Measurements from ENCODE around the gene PLB1. TPM values are rescaled to one million over a fixed set of nuclear protein-coding genes. Genes with fewer than 3 reads are reported as not detected.

PLB1 gene
- total and polyA plus RNA-seq, 2 experiments from 2014 or later, result 19.2 to 19.7 TPM

GRCh38 chr2:28688818-28689217 lies 193.0 kb downstream of the PLB1 start:
- TF ChIP-seq EZH2phosphoT487 (IDR thresholded peaks at IDR 0.05; ENCODE audit: low read depth, severe bottlenecking, unreplicated experiment) (no peak), EZH2 (IDR thresholded peaks at IDR 0.05; ENCODE audit: borderline replicate concordance) (no peak)
- TF ChIP-seq, protein P1, sequence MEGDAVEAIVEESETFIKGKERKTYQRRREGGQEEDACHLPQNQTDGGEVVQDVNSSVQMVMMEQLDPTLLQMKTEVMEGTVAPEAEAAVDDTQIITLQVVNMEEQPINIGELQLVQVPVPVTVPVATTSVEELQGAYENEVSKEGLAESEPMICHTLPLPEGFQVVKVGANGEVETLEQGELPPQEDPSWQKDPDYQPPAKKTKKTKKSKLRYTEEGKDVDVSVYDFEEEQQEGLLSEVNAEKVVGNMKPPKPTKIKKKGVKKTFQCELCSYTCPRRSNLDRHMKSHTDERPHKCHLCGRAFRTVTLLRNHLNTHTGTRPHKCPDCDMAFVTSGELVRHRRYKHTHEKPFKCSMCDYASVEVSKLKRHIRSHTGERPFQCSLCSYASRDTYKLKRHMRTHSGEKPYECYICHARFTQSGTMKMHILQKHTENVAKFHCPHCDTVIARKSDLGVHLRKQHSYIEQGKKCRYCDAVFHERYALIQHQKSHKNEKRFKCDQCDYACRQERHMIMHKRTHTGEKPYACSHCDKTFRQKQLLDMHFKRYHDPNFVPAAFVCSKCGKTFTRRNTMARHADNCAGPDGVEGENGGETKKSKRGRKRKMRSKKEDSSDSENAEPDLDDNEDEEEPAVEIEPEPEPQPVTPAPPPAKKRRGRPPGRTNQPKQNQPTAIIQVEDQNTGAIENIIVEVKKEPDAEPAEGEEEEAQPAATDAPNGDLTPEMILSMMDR (IDR thresholded peaks at IDR 0.05; ENCODE audit: poor library complexity), result no peak
- no peaks in the 10 kb centered on the region for H3K27me3 ChIP-seq
- 71% methylated on average over 2 of the region's 2 CpGs for WGBS (ENCODE audit: low lambda C conversion rate, missing lambda C conversion rate)
- H4K20me1 ChIP-seq (ENCODE audit: insufficient read depth, poor library complexity, severe bottlenecking), result no peaks in the 10 kb centered on the region
- H3K4me3 ChIP-seq, result no peak overlapping the region
- no peak overlapping the region for H3K27ac ChIP-seq
- H3K4me2 ChIP-seq, result no peak overlapping the region
- no peak overlapping the region for H2AFZ ChIP-seq
- no peaks in the 10 kb centered on the region for H3K79me2 ChIP-seq
- peaks cover 24% of the 10 kb centered on the region for H3K4me1 ChIP-seq (ENCODE audit: insufficient read depth)
- H3K9me2 ChIP-seq (replicated peaks; ENCODE audit: insufficient read depth), result no peaks in the 10 kb centered on the region
- no peaks in the 10 kb centered on the region for H3K9me3 ChIP-seq (ENCODE audit: low read depth)
- DNase-seq (ENCODE audit: low spot score), result no peak
- no peaks in the 10 kb centered on the region for H3K36me3 ChIP-seq (replicated peaks; ENCODE audit: insufficient read depth, low read depth)

- 90% methylated on average over 2 of the region's 2 CpGs for WGBS (ENCODE audit: low lambda C conversion rate, missing lambda C conversion rate)
- no peak overlapping the region for H2AFZ ChIP-seq
Observed at GRCh38 chr2:28689771-28690170, 193.9 kb downstream of the PLB1 start.

DNA sequence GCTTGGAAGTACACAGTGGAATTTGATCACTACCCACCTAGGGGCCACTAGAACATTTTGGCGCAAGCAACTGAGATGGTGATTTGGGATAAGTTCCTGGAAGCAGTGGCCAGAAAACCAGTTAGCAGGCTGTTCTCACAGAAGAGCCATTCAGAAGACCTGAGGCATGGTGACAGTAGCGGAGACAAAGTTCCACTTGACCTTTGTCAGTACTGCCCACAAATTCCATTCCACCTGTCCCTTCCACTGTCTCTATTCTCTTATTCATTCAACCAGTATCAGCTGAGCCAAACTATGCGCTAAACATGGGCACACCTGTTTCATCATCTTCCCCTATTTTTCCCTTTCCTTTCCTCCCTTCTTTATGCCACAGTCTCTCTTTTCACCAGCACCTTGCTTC lies 196.6 kb downstream of the PLB1 start:
- H3K79me2 ChIP-seq, result no peaks in the 10 kb centered on the region
- no peaks in the 10 kb centered on the region for H3K27me3 ChIP-seq
- no peaks in the 10 kb centered on the region for H3K9me2 ChIP-seq (replicated peaks; ENCODE audit: insufficient read depth)
- H3K9me3 ChIP-seq (ENCODE audit: low read depth), result no peaks in the 10 kb centered on the region
- peaks cover 30% of the 10 kb centered on the region for H3K4me1 ChIP-seq (ENCODE audit: insufficient read depth)
- DNase-seq (ENCODE audit: low spot score), result no peak
- 95% methylated on average over 3 of the region's 3 CpGs for WGBS (ENCODE audit: low lambda C conversion rate, missing lambda C conversion rate)
- H2AFZ ChIP-seq, result no peak overlapping the region
- TF ChIP-seq EZH2phosphoT487 (IDR thresholded peaks at IDR 0.05; ENCODE audit: low read depth, severe bottlenecking, unreplicated experiment), result no peak
- no peak for TF ChIP-seq EZH2 (IDR thresholded peaks at IDR 0.05; ENCODE audit: borderline replicate concordance)
- TF ChIP-seq, protein P1 (IDR thresholded peaks at IDR 0.05; ENCODE audit: poor library complexity), result no peak
- H4K20me1 ChIP-seq (ENCODE audit: insufficient read depth, poor library complexity, severe bottlenecking), result no peaks in the 10 kb centered on the region
- H3K4me3 ChIP-seq, result no peak overlapping the region
- no peak overlapping the region for H3K4me2 ChIP-seq
- peak overlapping the region; percentile 6 for H3K27ac ChIP-seq
- H3K36me3 ChIP-seq (replicated peaks; ENCODE audit: insufficient read depth, low read depth), result no peaks in the 10 kb centered on the region

More at GRCh38 chr2:28689771-28690170, 193.9 kb downstream of the PLB1 start:
- H3K36me3 ChIP-seq (replicated peaks; ENCODE audit: insufficient read depth, low read depth), result no peaks in the 10 kb centered on the region
- no peak overlapping the region for H3K4me2 ChIP-seq
- H3K4me1 ChIP-seq (ENCODE audit: insufficient read depth), result peaks cover 19% of the 10 kb centered on the region
- H3K9me3 ChIP-seq (ENCODE audit: low read depth), result no peaks in the 10 kb centered on the region
- no peak overlapping the region for H3K4me3 ChIP-seq
- TF ChIP-seq, protein P1 (IDR thresholded peaks at IDR 0.05; ENCODE audit: poor library complexity), result no peak
- TF ChIP-seq EZH2phosphoT487 (IDR thresholded peaks at IDR 0.05; ENCODE audit: low read depth, severe bottlenecking, unreplicated experiment), result no peak
- no peak for TF ChIP-seq EZH2 (IDR thresholded peaks at IDR 0.05; ENCODE audit: borderline replicate concordance)
- H3K79me2 ChIP-seq, result no peaks in the 10 kb centered on the region
- H4K20me1 ChIP-seq (ENCODE audit: insufficient read depth, poor library complexity, severe bottlenecking), result no peaks in the 10 kb centered on the region
- H3K27me3 ChIP-seq, result no peaks in the 10 kb centered on the region
- no peaks in the 10 kb centered on the region for H3K9me2 ChIP-seq (replicated peaks; ENCODE audit: insufficient read depth)
- no peak for DNase-seq (ENCODE audit: low spot score)
- no peak overlapping the region for H3K27ac ChIP-seq

GRCh38 chr2:28693223-28693622 lies 197.4 kb downstream of the PLB1 start:
- H3K36me3 ChIP-seq (replicated peaks; ENCODE audit: insufficient read depth, low read depth), result no peaks in the 10 kb centered on the region
- H3K79me2 ChIP-seq, result no peaks in the 10 kb centered on the region
- TF ChIP-seq, protein P1 (IDR thresholded peaks at IDR 0.05; ENCODE audit: poor library complexity), result no peak
- TF ChIP-seq EZH2phosphoT487 (IDR thresholded peaks at IDR 0.05; ENCODE audit: low read depth, severe bottlenecking, unreplicated experiment) (no peak), EZH2 (IDR thresholded peaks at IDR 0.05; ENCODE audit: borderline replicate concordance) (no peak)
- H3K27me3 ChIP-seq, result no peaks in the 10 kb centered on the region
- no peaks in the 10 kb centered on the region for H4K20me1 ChIP-seq (ENCODE audit: insufficient read depth, poor library complexity, severe bottlenecking)
- no peak overlapping the region for H3K4me2 ChIP-seq
- H3K27ac ChIP-seq, result no peak overlapping the region
- no peak overlapping the region for H2AFZ ChIP-seq
- no peaks in the 10 kb centered on the region for H3K9me3 ChIP-seq (ENCODE audit: low read depth)
- no peak overlapping the region for H3K4me3 ChIP-seq
- H3K4me1 ChIP-seq (ENCODE audit: insufficient read depth), result peaks cover 30% of the 10 kb centered on the region
- WGBS (ENCODE audit: low lambda C conversion rate, missing lambda C conversion rate), result 97% methylated on average over 3 of the region's 3 CpGs
- no peaks in the 10 kb centered on the region for H3K9me2 ChIP-seq (replicated peaks; ENCODE audit: insufficient read depth)
- no peak for DNase-seq (ENCODE audit: low spot score)
